ENCODE data around the gene OR4C46. TPM values are rescaled to one million over a fixed set of nuclear protein-coding genes. Genes with fewer than 3 reads are reported as not detected.

The OR4C46 gene
- not detected for total RNA-seq

DNA sequence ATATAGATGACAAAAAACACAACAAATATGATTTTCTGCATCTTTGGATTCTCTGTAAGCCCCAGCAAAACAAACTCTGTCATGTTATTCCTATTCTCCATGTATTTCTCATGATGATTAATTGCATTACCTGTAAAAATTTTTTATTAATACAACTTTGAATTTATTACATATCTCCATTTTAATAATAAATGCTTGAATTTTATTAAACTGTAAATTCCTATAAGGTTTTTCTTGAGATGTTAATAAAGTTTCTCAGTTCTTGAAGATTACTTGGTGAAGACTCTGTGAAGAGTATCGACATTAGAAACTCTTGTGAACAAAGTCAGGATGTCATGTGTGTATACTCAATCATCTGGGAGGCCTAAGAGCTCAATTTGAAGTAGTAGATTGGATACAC, at the start of gene OR4C46:
OR4C46 (minus strand) TSS at position 101 of the 400 bp plus-strand sequence; CDS start at position 101, 0 bp downstream.

Other genes with a start within 250 kb of the OR4C46 start
- gene OR4A5, start 102.8 kb upstream of the OR4C46 start, total RNA-seq = not detected

Data from melanocyte of skin (primary cell).